AG10803 (cell line): ENCODE data around the gene TMPRSS11F.
"Not testable (repeated sequence)": the region's sequence is repeated elsewhere in the genome, so short reads cannot be mapped to it uniquely, and the experiment has no call there.

Experiments used
- DNase-seq: peaks from one replicate; pipeline ENCODE4 v3.0.0; 2010; ENCODE audit warnings: low read depth
- H3K4me3 ChIP-seq: 2 replicates; pipeline ENCODE4 v1.5.1; 2011; ENCODE audit warnings: mild to moderate bottlenecking, low read length, control low read depth
- TF ChIP-seq, protein P1 (sequence below): conservative IDR thresholded peaks from 2 replicates; pipeline ENCODE4 v1.5.1; 2011; ENCODE audit warnings: mild to moderate bottlenecking, low read length, control low read depth, inconsistent platforms

Gene TMPRSS11F

DNA sequence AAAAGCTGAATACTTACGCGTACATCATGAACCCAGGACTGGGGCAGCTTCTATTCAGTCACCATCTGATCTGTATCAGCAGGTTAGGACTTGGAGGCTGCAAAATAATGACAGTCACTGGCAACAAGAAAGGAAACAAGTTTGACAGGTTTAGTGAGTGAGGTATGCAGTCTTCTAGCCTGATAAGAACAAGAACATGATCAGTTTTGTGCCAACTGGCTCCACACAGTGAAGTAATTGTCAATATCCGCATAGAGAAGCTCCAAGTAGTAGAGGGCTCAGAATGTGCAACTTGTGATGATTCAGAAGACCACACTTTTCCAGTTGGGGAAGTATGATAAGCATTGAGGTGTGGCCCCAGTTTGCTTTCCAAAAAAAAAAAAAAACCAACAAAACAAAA is at the start of gene TMPRSS11F:
TSS of gene TMPRSS11F (minus strand) at position 77 of the 400 bp plus-strand sequence. CDS start at position 28, 49 bp downstream.
- TF ChIP-seq, protein P1, sequence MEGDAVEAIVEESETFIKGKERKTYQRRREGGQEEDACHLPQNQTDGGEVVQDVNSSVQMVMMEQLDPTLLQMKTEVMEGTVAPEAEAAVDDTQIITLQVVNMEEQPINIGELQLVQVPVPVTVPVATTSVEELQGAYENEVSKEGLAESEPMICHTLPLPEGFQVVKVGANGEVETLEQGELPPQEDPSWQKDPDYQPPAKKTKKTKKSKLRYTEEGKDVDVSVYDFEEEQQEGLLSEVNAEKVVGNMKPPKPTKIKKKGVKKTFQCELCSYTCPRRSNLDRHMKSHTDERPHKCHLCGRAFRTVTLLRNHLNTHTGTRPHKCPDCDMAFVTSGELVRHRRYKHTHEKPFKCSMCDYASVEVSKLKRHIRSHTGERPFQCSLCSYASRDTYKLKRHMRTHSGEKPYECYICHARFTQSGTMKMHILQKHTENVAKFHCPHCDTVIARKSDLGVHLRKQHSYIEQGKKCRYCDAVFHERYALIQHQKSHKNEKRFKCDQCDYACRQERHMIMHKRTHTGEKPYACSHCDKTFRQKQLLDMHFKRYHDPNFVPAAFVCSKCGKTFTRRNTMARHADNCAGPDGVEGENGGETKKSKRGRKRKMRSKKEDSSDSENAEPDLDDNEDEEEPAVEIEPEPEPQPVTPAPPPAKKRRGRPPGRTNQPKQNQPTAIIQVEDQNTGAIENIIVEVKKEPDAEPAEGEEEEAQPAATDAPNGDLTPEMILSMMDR: no peak
- no peak within 1 kb of the TSS for H3K4me3 ChIP-seq
- DNase-seq: no peak

DNA sequence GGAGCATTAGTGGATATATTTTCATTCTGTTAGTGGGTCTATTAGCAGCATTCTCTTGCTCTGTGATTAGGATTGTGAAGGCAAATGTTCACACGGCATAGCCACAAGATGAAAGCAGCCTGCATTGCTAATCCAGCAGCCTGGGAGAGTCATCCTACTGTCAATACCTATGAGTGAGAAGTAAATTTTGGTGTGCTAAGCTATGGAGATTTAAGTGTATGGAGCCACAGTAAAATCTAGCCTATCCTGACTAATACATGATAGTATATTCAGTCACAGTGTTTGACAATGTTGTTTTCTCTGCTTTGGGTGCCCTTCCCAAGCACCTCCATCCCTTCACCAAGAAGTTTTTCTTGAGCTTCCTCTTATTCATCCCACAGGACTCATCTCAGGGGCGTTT is 47.2 kb upstream of the TMPRSS11F start:
- DNase-seq: no peak
- no peak overlapping the region for H3K4me3 ChIP-seq
- TF ChIP-seq, protein P1: no peak

DNA sequence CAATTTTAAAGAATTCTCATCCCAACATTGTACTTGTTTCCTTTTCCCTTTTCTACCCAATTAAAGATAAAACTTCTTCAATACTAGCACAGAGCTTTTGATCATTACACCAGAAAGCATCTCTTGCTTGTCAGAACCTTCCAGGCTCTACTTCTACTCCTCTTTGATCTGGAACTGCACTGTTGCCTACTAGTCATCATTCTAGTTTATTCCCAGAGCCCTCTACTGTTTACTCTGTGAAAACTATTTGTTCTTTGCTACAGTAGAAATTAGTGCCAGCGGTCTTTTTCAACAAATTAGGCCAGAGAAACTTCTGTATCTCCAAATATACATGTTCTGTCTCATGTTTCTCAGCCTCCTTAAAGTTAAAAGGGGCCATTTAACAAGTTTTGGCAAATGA is 46.8 kb upstream of the TMPRSS11F start:
- no peak overlapping the region for H3K4me3 ChIP-seq
- TF ChIP-seq, protein P1: peak; percentile 12
- no peak for DNase-seq

DNA sequence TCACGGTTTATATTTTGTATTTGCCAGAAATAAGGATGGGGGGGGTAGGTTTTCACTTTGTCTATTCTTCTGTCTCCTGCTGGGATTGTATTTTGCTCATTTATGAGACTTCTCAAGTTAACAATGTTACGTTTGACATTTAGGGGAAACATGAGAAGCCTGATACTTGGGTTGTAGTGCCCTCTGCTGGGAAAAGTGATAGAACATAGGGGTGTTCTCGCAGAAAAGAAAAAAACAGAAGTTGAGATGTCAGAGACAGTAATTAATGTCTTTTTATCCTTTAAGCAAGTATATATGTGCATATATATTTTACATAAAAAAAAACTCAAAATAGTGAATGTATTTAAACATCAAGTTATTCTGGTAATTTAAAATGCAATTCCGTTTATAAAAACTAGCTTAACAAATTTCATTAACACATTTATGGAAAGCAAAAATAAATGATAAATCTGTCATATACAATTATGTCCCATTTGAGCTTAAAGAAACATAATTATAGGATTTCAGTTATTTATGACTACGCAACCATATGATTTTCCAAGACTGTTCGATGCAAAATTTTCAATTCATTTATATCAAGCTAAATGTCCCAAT is 46.0 kb upstream of the TMPRSS11F start:
- peak; percentile 54 for DNase-seq
- no peak overlapping the region for H3K4me3 ChIP-seq
- TF ChIP-seq, protein P1: peak; percentile 82

- not testable (repeated sequence) for DNase-seq, H3K4me3 ChIP-seq
These were observed 44.7 kb upstream of the TMPRSS11F start for GRCh38 chr4:68174389-68174788.

- not testable (repeated sequence) for DNase-seq, H3K4me3 ChIP-seq
These were observed 42.5 kb upstream of the TMPRSS11F start for GRCh38 chr4:68172147-68172546.

DNA sequence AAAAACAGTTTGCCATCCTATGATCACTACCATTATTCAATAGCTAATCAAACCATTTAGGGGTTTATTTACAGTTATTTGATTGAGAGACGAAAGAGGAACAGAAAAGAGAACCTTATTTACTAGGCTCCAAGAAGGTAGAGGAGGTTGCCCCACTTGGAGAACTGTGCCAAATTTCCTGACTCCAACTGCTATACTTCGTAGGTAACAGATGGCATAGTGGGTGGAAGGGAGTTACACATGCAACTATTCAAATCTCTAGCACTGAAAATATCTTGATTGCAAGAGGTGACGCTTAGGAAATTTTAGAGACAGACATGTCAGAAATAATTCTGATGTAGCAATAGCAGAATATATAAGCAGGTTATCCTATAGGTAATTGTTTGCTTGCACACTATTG is 38.0 kb upstream of the TMPRSS11F start:
- no peak overlapping the region for H3K4me3 ChIP-seq
- TF ChIP-seq, protein P1: no peak
- no peak for DNase-seq

DNA sequence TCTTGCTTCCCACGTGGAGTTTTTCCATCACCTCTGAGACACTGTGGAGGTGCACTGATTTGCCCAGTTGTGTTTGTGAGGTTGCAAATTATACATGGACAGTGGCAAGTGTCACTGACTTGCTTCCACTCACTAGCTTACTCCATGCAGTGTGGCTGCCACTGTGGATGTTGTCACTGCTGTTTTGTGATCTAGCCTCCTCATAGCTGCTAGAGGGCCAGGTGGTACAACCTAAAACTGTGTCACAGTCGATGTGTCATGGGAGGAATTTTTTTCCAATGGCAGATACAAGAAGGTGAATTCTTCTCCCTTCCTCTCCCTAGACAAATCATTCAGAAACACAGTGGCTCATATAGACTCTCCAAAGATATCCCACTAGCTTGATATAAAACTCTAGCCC is 37.5 kb upstream of the TMPRSS11F start:
- TF ChIP-seq, protein P1: no peak
- H3K4me3 ChIP-seq: no peak overlapping the region
- no peak for DNase-seq
